K562 (cell line): Measurements from ENCODE around the gene NINJ2. TPM values are rescaled to one million over a fixed set of nuclear protein-coding genes. Genes with fewer than 3 reads are reported as not detected.

Experiments
- ATAC-seq: fragments of 200-7000 bp; cut with Tn5 transposase; 3 replicates; pipeline ENCODE4 v1.9.1; 2020; ENCODE audit warnings: moderate library complexity
- BruUV-seq: library from RNA; stranded (reverse); fragments of 400-500 nt; replicated peaks from 2 replicates; lab custom pipeline; 2021; lab: Mats Ljungman, UMichigan
- CTCF ChIA-PET: fragments of 300-600 bp; formaldehyde crosslinking; extraction: SDS; loops from one replicate; lab custom pipeline; 2021; ENCODE audit warnings: low intra/inter-chr PET ratio; lab: Yijun Ruan, JAX
- POLR2A ChIA-PET: fragments of 300-600, 350-650 bp; sonication (Branson Sonifier 250); formaldehyde crosslinking; extraction: SDS; loops from one replicate; lab custom pipeline; 2021; ENCODE audit warnings: antibody characterized with exemption, inconsistent platforms; lab: Yijun Ruan, JAX
- DNase-seq, 4 experiments: peaks; one replicate each; pipeline versions ENCODE4 v3.0.0 to v3.0.0-alpha.2; 2011 to 2018; ENCODE audit warnings: low spot score in 3 of 4, mixed read lengths in 3 of 4; ENCODE audit errors: extremely low read depth in 1 of 4
- FAIRE-seq: peaks from 2 replicates; lab custom pipeline; 2011; peaks lifted over from hg19 to GRCh38; lab: Jason Lieb, UNC
- H2AFZ ChIP-seq: 2 replicates; pipeline ENCODE4 v1.6.0; 2011; ENCODE audit warnings: low read depth, low read length, control low read depth, inconsistent platforms
- H3K27ac ChIP-seq: fragments of 200-600 bp; 3 replicates; pipeline ENCODE4 v1.8.0; 2011; ENCODE audit warnings: low read depth, mild to moderate bottlenecking, control low read depth, inconsistent platforms, low read length, moderate library complexity, mixed read lengths; ENCODE audit errors: extremely low read depth
- H3K27me3 ChIP-seq, 2 experiments: fragments of 300-600 bp in 1 of 2; 2 replicates in 1 of 2; 3 replicates in 1 of 2; pipeline versions ENCODE4 v1.6.0 to v1.8.0; 2011; ENCODE audit warnings: inconsistent platforms in 2 of 2, low read length in 2 of 2, mild to moderate bottlenecking in 1 of 2, mixed read lengths in 1 of 2, moderate library complexity in 1 of 2; ENCODE audit not compliant: control insufficient read depth in 2 of 2, insufficient read depth in 2 of 2
- H3K36me3 ChIP-seq: fragments of 300-600 bp; 3 replicates; pipeline ENCODE4 v1.8.0; 2011; ENCODE audit warnings: mild to moderate bottlenecking, low read length, inconsistent platforms; ENCODE audit not compliant: control insufficient read depth, insufficient read depth
- H3K4me1 ChIP-seq, 2 experiments: fragments of 200-600 bp in 1 of 2; replicated peaks in 1 of 2; 2 replicates in 1 of 2; 3 replicates in 1 of 2; pipeline versions ENCODE4 v1.5.1 to v1.8.0; 2011; ENCODE audit warnings: inconsistent platforms in 2 of 2, low read length in 2 of 2, mild to moderate bottlenecking in 1 of 2, mixed read lengths in 1 of 2, moderate library complexity in 1 of 2; ENCODE audit not compliant: control insufficient read depth in 2 of 2, insufficient read depth in 2 of 2
- H3K4me2 ChIP-seq: 2 replicates; pipeline ENCODE4 v1.6.1; 2011; ENCODE audit warnings: low read length, control low read depth, inconsistent platforms, mixed read lengths; ENCODE audit not compliant: insufficient read depth
- H3K4me3 ChIP-seq: fragments of 200-600 bp; sonication (generic), shearing (Covaris generic); 2 replicates; pipeline ENCODE4 v1.5.1; 2016; ENCODE audit warnings: control low read depth, inconsistent platforms
- H3K79me2 ChIP-seq: fragments of 200-600 bp; 3 replicates; pipeline ENCODE4 v1.8.0; 2011; ENCODE audit warnings: low read length, inconsistent platforms; ENCODE audit not compliant: control insufficient read depth, insufficient read depth
- H3K9ac ChIP-seq, 2 experiments: 2 replicates each; pipeline versions ENCODE4 v1.6.0 to v1.6.1; 2011; ENCODE audit warnings: low read depth in 2 of 2, low read length in 2 of 2, control low read depth in 1 of 2, inconsistent platforms in 1 of 2, mild to moderate bottlenecking in 1 of 2, mixed read lengths in 1 of 2; ENCODE audit not compliant: insufficient read depth in 1 of 2
- H3K9me1 ChIP-seq: one replicate; pipeline ENCODE4 v1.6.0; 2011; ENCODE audit warnings: inconsistent platforms, mild to moderate bottlenecking, low read length, moderate library complexity; ENCODE audit not compliant: control insufficient read depth, insufficient read depth
- H3K9me3 ChIP-seq: replicated peaks from 2 replicates; pipeline ENCODE4 v1.5.1; 2011; ENCODE audit warnings: low read depth, low read length, inconsistent platforms; ENCODE audit not compliant: control insufficient read depth, insufficient read depth
- H4K20me1 ChIP-seq: replicated peaks from 2 replicates; pipeline ENCODE4 v1.6.1; 2011; ENCODE audit warnings: low read length, inconsistent platforms, mixed read lengths; ENCODE audit not compliant: control insufficient read depth, insufficient read depth
- BCLAF1 ChIP-seq, 2 experiments: fragments of 450-650 bp in 1 of 2; IDR thresholded peaks; 2 replicates each; pipeline ENCODE4 v1.6.1; 2011 to 2017; ENCODE audit warnings: low read depth in 2 of 2, antibody characterized with exemption in 1 of 2, borderline replicate concordance in 1 of 2, low read length in 1 of 2, mild to moderate bottlenecking in 1 of 2, mixed read lengths in 1 of 2; ENCODE audit not compliant: control insufficient read depth in 1 of 2
- MAFF ChIP-seq: IDR thresholded peaks from 2 replicates; pipeline ENCODE4 v1.6.1; 2012; ENCODE audit warnings: low read length, improper control_type of control experiment
- NFE2L1 ChIP-seq: fragments of 450-650 bp; IDR thresholded peaks from 2 replicates; pipeline ENCODE4 v1.6.1; 2016; ENCODE audit warnings: missing genetic modification characterization, low read depth, mild to moderate bottlenecking, missing compliant biosample characterization, moderate library complexity, borderline replicate concordance
- NFXL1 ChIP-seq: fragments of 450-650 bp; formaldehyde crosslinking; IDR thresholded peaks from 2 replicates; pipeline ENCODE4 v1.4.0; 2021; ENCODE audit warnings: mild to moderate bottlenecking
- NFYB ChIP-seq: IDR thresholded peaks from 2 replicates; pipeline ENCODE4 v1.6.1; 2011; ENCODE audit warnings: mild to moderate bottlenecking, moderate library complexity; ENCODE audit not compliant: insufficient read length; ENCODE audit errors: extremely low read depth
- POLR2H ChIP-seq: IDR thresholded peaks from 2 replicates; pipeline ENCODE4 v1.6.1; 2016; ENCODE audit warnings: missing genetic modification characterization, low read depth, mild to moderate bottlenecking, control low read depth, missing compliant biosample characterization, moderate library complexity
- POLR3A ChIP-seq: IDR thresholded peaks from 2 replicates; pipeline ENCODE4 v1.6.1; 2011; ENCODE audit warnings: borderline replicate concordance, mild to moderate bottlenecking, moderate library complexity; ENCODE audit not compliant: insufficient read length, insufficient read depth; ENCODE audit errors: extremely low read depth
- RFX1 ChIP-seq: fragments of 450-650 bp; IDR thresholded peaks from 2 replicates; pipeline ENCODE4 v1.6.1; 2016; ENCODE audit warnings: mild to moderate bottlenecking, moderate library complexity
- SMAD1 ChIP-seq: fragments of 150-350 bp; IDR thresholded peaks from 2 replicates; pipeline ENCODE4 v1.6.1; 2014; ENCODE audit warnings: low read length, low read depth; ENCODE audit not compliant: partially characterized antibody
- TEAD1 ChIP-seq, 2 experiments: fragments of 450-650 bp in 1 of 2; sonication (generic) in 1 of 2; formaldehyde crosslinking; IDR thresholded peaks; 2 replicates each; pipeline versions ENCODE4 v1.4.0 to v1.8.0; 2020 to 2022; ENCODE audit warnings: mild to moderate bottlenecking in 2 of 2, missing genetic modification reagents in 1 of 2
- ZBTB2 ChIP-seq: fragments of 450-650 bp; IDR thresholded peaks from 2 replicates; pipeline ENCODE4 v1.6.1; 2016; ENCODE audit warnings: antibody characterized with exemption
- ZNF140 ChIP-seq: fragments of 250-450 bp; sonication (Bioruptor Pico); IDR thresholded peaks from 2 replicates; pipeline ENCODE4 v1.8.0; 2021; ENCODE audit warnings: moderate library complexity, mild to moderate bottlenecking, inconsistent platforms
- ZNF830 ChIP-seq: fragments of 250-450 bp; sonication (Bioruptor Pico); IDR thresholded peaks from 2 replicates; pipeline ENCODE4 v1.5.0; 2021; ENCODE audit warnings: mild to moderate bottlenecking
- WGBS: fragments of 100-300 bp; shearing (Covaris generic); methylation state at CpG from one replicate; pipeline ENCODE4 v1.1.6; 2016; ENCODE audit warnings: low coverage, mixed read lengths; ENCODE audit not compliant: insufficient coverage; ENCODE audit errors: missing lambda C conversion rate; 5-methylcytosine and 5-hydroxymethylcytosine counted together
- in situ Hi-C: fragments of 300-500 bp; cut with MboI; formaldehyde crosslinking; loops from 4 replicates; pipeline ENCODE4 v1.15.0; 2018; ENCODE audit warnings: inconsistent platforms, mixed read lengths
- intact Hi-C: fragments of 100-400 bp; cut with micrococcal nuclease; formaldehyde crosslinking; loops from 2 replicates; pipeline ENCODE4 v1.14.2; 2022
- polyA plus RNA-seq, 8 experiments: library from polyadenylated mRNA; depleted of rRNA in 4 of 8; stranded (reverse) in 5 of 8; unstranded in 3 of 8; fragments of >200 nt; fragmentation: Nextera tagmentation in 2 of 8; fragmentation: Illumina TruSeq in 1 of 8; extraction: Ambion mirVana in 2 of 8; extraction: Trizol in 1 of 8; gene quantifications; 2 replicates each; pipeline versions ENCODE4 v1.2.1 to v1.2.3, GENCODE V29; 2011 to 2014; ENCODE audit warnings: inconsistent platforms in 1 of 8, missing spikeins in 1 of 8
- total RNA-seq, 7 experiments: library from RNA; depleted of rRNA in 6 of 7; stranded (reverse); fragments of >200 nt in 6 of 7; fragmentation: Illumina TruSeq in 2 of 7; extraction: Trizol in 2 of 7; gene quantifications; 2 replicates each; pipeline versions ENCODE4 v1.2.1 to v1.2.3, GENCODE V29; 2011 to 2021; ENCODE audit warnings: low replicate concordance in 1 of 7

Gene NINJ2
- total and polyA plus RNA-seq, 9 of the 15 experiments (the other 6 are each of a cell fraction or from before 2014, with no cell fraction given): 2.6 to 16.0 (median 4.5) TPM

DNA sequence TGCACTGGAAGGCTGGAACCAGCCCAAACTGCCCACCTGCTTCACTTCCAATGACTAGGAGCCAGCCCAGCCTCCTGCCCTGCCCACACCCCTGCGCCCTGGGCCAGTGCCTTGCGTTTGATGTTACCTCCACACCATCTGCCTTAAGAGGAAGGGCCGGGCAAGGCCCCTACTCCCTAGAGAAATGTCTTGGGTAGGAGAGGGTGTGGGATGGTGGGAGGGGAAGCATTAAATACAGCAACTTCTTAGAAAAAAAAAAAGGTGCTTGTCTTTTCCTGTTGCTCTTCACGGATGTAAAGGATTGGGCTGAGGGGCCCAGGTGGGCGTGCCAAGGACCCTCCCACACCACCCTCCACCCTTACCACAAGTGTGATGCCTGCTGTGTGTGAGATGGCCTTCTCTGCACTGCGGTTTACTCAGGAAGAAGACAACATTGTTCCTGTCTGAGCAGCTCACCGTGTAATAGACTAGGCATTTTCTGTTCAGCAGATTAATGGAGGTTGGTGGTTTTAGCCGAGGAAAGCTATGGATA lies 99.9 kb downstream of the NINJ2 start (continued):
- TF ChIP-seq NFXL1 (CRISPR knock-in tag) (no peak), ZBTB2 (no peak), POLR3A (no peak), POLR2H (tag) (no peak), SMAD1 (no peak), ZNF830 (no peak)
- TF ChIP-seq, all 486 proteins: peak for 0

DNA sequence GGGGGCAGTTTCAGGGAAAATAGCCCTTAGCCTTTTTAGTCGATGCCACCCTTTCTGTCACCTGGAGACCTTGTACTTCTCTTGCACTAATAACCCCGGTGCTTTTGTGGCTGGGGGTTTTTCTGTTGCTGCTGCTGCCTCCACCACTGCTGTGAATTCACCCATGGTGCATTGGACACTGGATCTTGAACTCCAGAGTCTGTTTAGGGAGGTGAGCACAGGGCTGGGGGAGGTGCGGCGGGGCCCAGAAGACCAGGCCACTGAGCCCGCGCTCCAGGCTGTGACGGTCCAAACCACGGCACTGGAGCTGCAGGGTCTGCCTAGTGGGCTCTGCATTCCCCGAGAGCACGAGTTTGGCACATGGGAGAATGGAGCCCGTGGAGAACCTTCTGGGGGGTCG lies 100.6 kb downstream of the NINJ2 start:
- Histone ChIP-seq H3K9ac (no peak overlapping the region), H3K9me1 (no peaks in the 10 kb centered on the region), H3K9me3 (no peaks in the 10 kb centered on the region), H2AFZ (no peak overlapping the region), H3K27me3 (peaks cover 19 to 34% of the 10 kb centered on the region in 2 experiments; a peak in 4 of 5 replicates), H3K4me1 (peaks cover 12 to 37% of the 10 kb centered on the region in 2 experiments; a peak in 4 of 5 replicates), H3K79me2 (no peaks in the 10 kb centered on the region), H3K4me2 (peak overlapping the region; percentile 25; the same call in 1 of the 2 replicates), H3K36me3 (no peaks in the 10 kb centered on the region), H3K27ac (no peak overlapping the region), H3K4me3 (no peak overlapping the region), H4K20me1 (0 out of 2 replicates have a peak, but pooled peaks cover 9% of the 10 kb centered on the region)
- no peak for FAIRE-seq
- 36% methylated on average over 2 of the region's 12 CpGs for WGBS
- no peak for ATAC-seq
- DNase-seq: no peak
- ChIA-PET POLR2A (no interaction called here), CTCF (no interaction called here)
- intact Hi-C loops (no loop called here), in situ Hi-C loops (loop anchor here (10.0 to 25.0 kb wide), 2 partner anchors 512 to 1025 kb away; partner anchors contain the start of gene FBXL14)
- no TSS peak for BruUV-seq
- no peak for TF ChIP-seq ZNF140 (CRISPR knock-in tag)
- no peak for TF ChIP-seq TEAD1 (CRISPR knock-in tag; IDR thresholded peaks at IDR 0.05)
- no peak for TF ChIP-seq NFYB
- no peak for TF ChIP-seq MAFF
- no peak for TF ChIP-seq NFE2L1 (tag)
- no peak for TF ChIP-seq BCLAF1 (IDR thresholded peaks at IDR 0.05; ENCODE audit: borderline replicate concordance in 1 of 2, control insufficient read depth in 1 of 2, low read depth in 2 of 2, low read length in 1 of 2)
- no peak for TF ChIP-seq RFX1
